CD14-positive monocyte (primary cell): ENCODE measurements around the gene GLRA2. TPM values are rescaled to one million over a fixed set of nuclear protein-coding genes. Genes with fewer than 3 reads are reported as not detected.

ENCODE experiments used
- DNase-seq, 3 donors: peaks; one replicate each; pipeline ENCODE4 v3.0.0-alpha.2; 2011 to 2022
- H2AFZ ChIP-seq: 2 replicates; pipeline ENCODE4 v1.6.0; 2012; ENCODE audit warnings: mild to moderate bottlenecking, low read depth, low read length, inconsistent platforms; ENCODE audit not compliant: insufficient read depth, poor library complexity, severe bottlenecking
- H3K27ac ChIP-seq, 2 donors: 1 replicate in 1 of 2; 2 replicates in 1 of 2; pipeline ENCODE4 v1.5.1; 2012 to 2013; ENCODE audit warnings: low read length in 2 of 2, control low read depth in 1 of 2, inconsistent platforms in 1 of 2, low read depth in 1 of 2, mild to moderate bottlenecking in 1 of 2
- H3K27me3 ChIP-seq, 2 donors: one replicate each; pipeline versions ENCODE4 v1.6.0 to v1.6.1; 2011 to 2013; ENCODE audit warnings: low read length in 2 of 2; ENCODE audit not compliant: control insufficient read depth in 2 of 2, insufficient read depth in 2 of 2
- H3K36me3 ChIP-seq, 2 donors: replicated peaks in 1 of 2; 1 replicate in 1 of 2; 2 replicates in 1 of 2; pipeline versions ENCODE4 v1.5.1 to v1.6.1; 2012 to 2013; ENCODE audit warnings: low read length in 2 of 2, control low read depth in 1 of 2, inconsistent platforms in 1 of 2, mild to moderate bottlenecking in 1 of 2; ENCODE audit not compliant: insufficient read depth in 2 of 2, control insufficient read depth in 1 of 2
- H3K4me1 ChIP-seq, 2 donors: 1 replicate in 1 of 2; 2 replicates in 1 of 2; pipeline versions ENCODE4 v1.5.1 to v1.6.1; 2012 to 2013; ENCODE audit warnings: low read length in 2 of 2, control low read depth in 1 of 2, inconsistent platforms in 1 of 2, mild to moderate bottlenecking in 1 of 2, moderate library complexity in 1 of 2; ENCODE audit not compliant: insufficient read depth in 2 of 2, control insufficient read depth in 1 of 2
- H3K4me2 ChIP-seq: replicated peaks from 2 replicates; pipeline ENCODE3; 2012; ENCODE audit warnings: low read length, moderate library complexity, mild to moderate bottlenecking; ENCODE audit not compliant: poor library complexity, severe bottlenecking; ENCODE audit errors: extremely low read depth
- H3K4me3 ChIP-seq, 3 experiments: fragments of 200-600 bp in 1 of 3; sonication (generic) in 1 of 3; replicated peaks in 1 of 3; 1 replicate in 2 of 3; 2 replicates in 1 of 3; pipeline ENCODE4 v1.5.1; 2011 to 2013; ENCODE audit warnings: low read length in 3 of 3, mild to moderate bottlenecking in 3 of 3, control low read depth in 2 of 3, low read depth in 2 of 3, inconsistent platforms in 1 of 3, moderate library complexity in 1 of 3
- H3K79me2 ChIP-seq: 2 replicates; pipeline ENCODE4 v1.6.0; 2012; ENCODE audit warnings: mild to moderate bottlenecking, control low read depth, inconsistent platforms, low read length, moderate library complexity; ENCODE audit not compliant: insufficient read depth
- H3K9ac ChIP-seq: 2 replicates; pipeline ENCODE4 v1.6.0; 2017; ENCODE audit warnings: low read length, mild to moderate bottlenecking; ENCODE audit not compliant: insufficient read depth, poor library complexity, severe bottlenecking
- H3K9me3 ChIP-seq, 2 donors: replicated peaks in 1 of 2; 1 replicate in 1 of 2; 2 replicates in 1 of 2; pipeline versions ENCODE4 v1.5.1 to v1.6.1; 2012 to 2013; ENCODE audit warnings: low read length in 2 of 2, control low read depth in 1 of 2; ENCODE audit not compliant: control insufficient read depth in 1 of 2, insufficient read depth in 1 of 2
- H4K20me1 ChIP-seq: 2 replicates; pipeline ENCODE4 v1.6.0; 2012; ENCODE audit warnings: mild to moderate bottlenecking, low read length, control low read depth, moderate library complexity; ENCODE audit not compliant: insufficient read depth
- H3K27ac Mint-ChIP-seq, 7 donors: one replicate each; pipeline ENCODE4 v1.8.0; 2020; ENCODE audit warnings: mild to moderate bottlenecking in 7 of 7, mixed read lengths in 7 of 7, moderate library complexity in 6 of 7, inconsistent platforms in 2 of 7
- H3K27me3 Mint-ChIP-seq, 3 donors: one replicate each; pipeline ENCODE4 v1.8.0; 2021 to 2022; ENCODE audit warnings: low read depth in 3 of 3, mild to moderate bottlenecking in 3 of 3, mixed read lengths in 3 of 3, moderate library complexity in 3 of 3, inconsistent platforms in 1 of 3
- H3K36me3 Mint-ChIP-seq, 2 donors: one replicate each; pipeline ENCODE4 v1.8.0; 2020; ENCODE audit warnings: mixed read lengths in 2 of 2, inconsistent platforms in 1 of 2, mild to moderate bottlenecking in 1 of 2
- H3K4me1 Mint-ChIP-seq: one replicate; pipeline ENCODE4 v1.8.0; 2020; ENCODE audit warnings: mild to moderate bottlenecking, mixed read lengths
- H3K4me3 Mint-ChIP-seq, 2 donors: one replicate each; pipeline ENCODE4 v1.8.0; 2020; ENCODE audit warnings: mild to moderate bottlenecking in 2 of 2, mixed read lengths in 2 of 2, moderate library complexity in 1 of 2
- H3K9me3 Mint-ChIP-seq, 7 donors: one replicate each; pipeline ENCODE4 v1.8.0; 2020 to 2022; ENCODE audit warnings: mixed read lengths in 7 of 7, mild to moderate bottlenecking in 6 of 7, moderate library complexity in 6 of 7, inconsistent platforms in 2 of 7
- WGBS: methylation state at CpG from one replicate; pipeline ENCODE4 v1.1.5; 2013; ENCODE audit warnings: missing lambda C conversion rate; ENCODE audit not compliant: insufficient coverage; 5-methylcytosine and 5-hydroxymethylcytosine counted together
- intact Hi-C, 2 donors: fragments of 100-400 bp; cut with micrococcal nuclease; formaldehyde crosslinking; loops; one replicate each; pipeline versions ENCODE4 v1.15.0 to v1.15.1; 2023
- polyA plus RNA-seq, 3 donors: library from polyadenylated mRNA; depleted of rRNA in 1 of 3; unstranded in 2 of 3; stranded (reverse) in 1 of 3; fragments of 300-500 nt in 2 of 3; fragments of >200 nt in 1 of 3; fragmentation: Illumina TruSeq in 2 of 3; gene quantifications; 1 replicate in 2 of 3; 2 replicates in 1 of 3; pipeline ENCODE4 v1.2.3, GENCODE V29; 2012 to 2021
- TF ChIP-seq, protein P1 (sequence below): fragments of 200-600 bp; IDR thresholded peaks from one replicate; pipeline ENCODE4 v1.8.0; 2022; ENCODE audit warnings: antibody characterized with exemption, mild to moderate bottlenecking

The GLRA2 gene
- polyA plus RNA-seq, 3 donors, result not detected

DNA sequence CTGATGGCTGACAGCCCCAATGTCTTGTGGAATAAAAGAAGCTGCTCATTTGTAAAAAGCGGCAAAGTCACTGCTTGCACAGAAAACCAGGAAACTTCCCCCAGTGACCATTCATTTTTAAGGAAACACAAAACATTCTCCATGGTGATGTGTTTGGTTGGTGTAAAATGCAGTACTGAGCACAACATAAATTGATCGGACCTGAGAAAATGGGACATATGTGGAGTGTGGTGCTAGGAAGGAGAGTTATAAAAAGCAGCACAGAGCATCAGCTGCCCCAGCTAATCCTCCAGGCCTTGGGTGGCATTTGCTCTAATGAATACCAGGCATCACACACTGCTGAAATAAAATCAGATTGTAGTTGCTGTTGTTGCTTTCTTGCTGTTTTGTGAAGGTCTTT lies 55.2 kb downstream of the GLRA2 start:
- Mint-ChIP-seq H3K4me3 (no peak overlapping the region), H3K4me1 (no peaks in the 10 kb centered on the region), H3K27ac (no peak overlapping the region), H3K27me3 (no peaks in the 10 kb centered on the region), H3K9me3 (peaks cover 0 to 10% (median 4%) of the 10 kb centered on the region in 7 donors), H3K36me3 (no peaks in the 10 kb centered on the region)
- H4K20me1 ChIP-seq, result no peaks in the 10 kb centered on the region
- intact Hi-C loops, result no loop called here
- WGBS, result no CpG with 5 or more reads among the region's 2 CpGs
- no peaks in the 10 kb centered on the region for H3K27me3 ChIP-seq
- no peak for DNase-seq
- TF ChIP-seq, protein P1, sequence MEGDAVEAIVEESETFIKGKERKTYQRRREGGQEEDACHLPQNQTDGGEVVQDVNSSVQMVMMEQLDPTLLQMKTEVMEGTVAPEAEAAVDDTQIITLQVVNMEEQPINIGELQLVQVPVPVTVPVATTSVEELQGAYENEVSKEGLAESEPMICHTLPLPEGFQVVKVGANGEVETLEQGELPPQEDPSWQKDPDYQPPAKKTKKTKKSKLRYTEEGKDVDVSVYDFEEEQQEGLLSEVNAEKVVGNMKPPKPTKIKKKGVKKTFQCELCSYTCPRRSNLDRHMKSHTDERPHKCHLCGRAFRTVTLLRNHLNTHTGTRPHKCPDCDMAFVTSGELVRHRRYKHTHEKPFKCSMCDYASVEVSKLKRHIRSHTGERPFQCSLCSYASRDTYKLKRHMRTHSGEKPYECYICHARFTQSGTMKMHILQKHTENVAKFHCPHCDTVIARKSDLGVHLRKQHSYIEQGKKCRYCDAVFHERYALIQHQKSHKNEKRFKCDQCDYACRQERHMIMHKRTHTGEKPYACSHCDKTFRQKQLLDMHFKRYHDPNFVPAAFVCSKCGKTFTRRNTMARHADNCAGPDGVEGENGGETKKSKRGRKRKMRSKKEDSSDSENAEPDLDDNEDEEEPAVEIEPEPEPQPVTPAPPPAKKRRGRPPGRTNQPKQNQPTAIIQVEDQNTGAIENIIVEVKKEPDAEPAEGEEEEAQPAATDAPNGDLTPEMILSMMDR, result no peak
- H3K36me3 ChIP-seq, result no peaks in the 10 kb centered on the region
- H3K79me2 ChIP-seq, result no peaks in the 10 kb centered on the region
- H3K9ac ChIP-seq, result no peak overlapping the region
- H3K9me3 ChIP-seq, result no peaks in the 10 kb centered on the region
- no peak overlapping the region for H3K4me2 ChIP-seq
- no peak overlapping the region for H2AFZ ChIP-seq
- no peak overlapping the region for H3K27ac ChIP-seq
- no peaks in the 10 kb centered on the region for H3K4me1 ChIP-seq
- no peak overlapping the region for H3K4me3 ChIP-seq

DNA sequence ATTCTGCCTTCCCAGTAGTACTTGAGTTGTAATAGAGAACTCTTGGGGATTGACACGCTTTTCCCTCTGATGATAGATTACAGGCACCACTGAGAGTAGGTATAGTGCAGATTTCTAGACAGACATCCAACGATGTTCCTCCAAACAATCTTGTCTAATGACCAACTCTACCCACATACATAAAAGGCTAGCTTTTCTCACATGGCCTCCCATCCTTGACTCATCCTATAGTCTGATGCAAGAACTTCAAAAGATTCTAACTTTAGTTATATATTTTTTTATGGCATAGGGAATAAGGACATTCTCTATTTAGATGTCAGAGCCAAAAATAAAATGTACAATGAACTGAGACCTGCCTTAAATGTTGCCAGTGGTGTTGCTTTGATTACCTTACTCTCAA lies 60.9 kb downstream of the GLRA2 start:
- Histone ChIP-seq H3K79me2 (no peaks in the 10 kb centered on the region), H2AFZ (no peak overlapping the region), H3K9ac (no peak overlapping the region), H3K4me1 (no peaks in the 10 kb centered on the region), H3K27ac (no peak overlapping the region), H3K9me3 (no peaks in the 10 kb centered on the region), H3K27me3 (no peaks in the 10 kb centered on the region), H3K4me2 (no peak overlapping the region), H4K20me1 (no peaks in the 10 kb centered on the region), H3K4me3 (no peak overlapping the region), H3K36me3 (no peaks in the 10 kb centered on the region)
- Mint-ChIP-seq H3K27me3 (peaks cover 0 to 2% (median 2%) of the 10 kb centered on the region in 3 donors), H3K4me1 (no peaks in the 10 kb centered on the region), H3K9me3 (peaks cover 0 to 6% (median 3%) of the 10 kb centered on the region in 7 donors), H3K36me3 (no peaks in the 10 kb centered on the region), H3K4me3 (no peak overlapping the region), H3K27ac (no peak overlapping the region)
- intact Hi-C loops, result no loop called here
- no CpG with 5 or more reads among the region's 2 CpGs for WGBS
- TF ChIP-seq, protein P1, result no peak
- no peak for DNase-seq
